ENCODE results near the gene HSBP1L1.
"Not testable (repeated sequence)": the region's sequence is repeated elsewhere in the genome, so short reads cannot be mapped to it uniquely, and the experiment has no call there.

The HSBP1L1 gene

GRCh38 chr18:79960161-79960801 is 4.2 kb upstream of the HSBP1L1 start:
- not testable (repeated sequence) for DNase-seq (ENCODE audit: insufficient read length, low spot score); FAIRE-seq

- DNase-seq (ENCODE audit: insufficient read length, low spot score) (no peak), FAIRE-seq (no peak)
These were observed 3.4 kb upstream of the HSBP1L1 start for GRCh38 chr18:79960921-79961526.

- FAIRE-seq (no peak), DNase-seq (ENCODE audit: insufficient read length, low spot score) (no peak)
These were observed 2.7 kb upstream of the HSBP1L1 start for GRCh38 chr18:79961527-79962291.

- FAIRE-seq (no peak), DNase-seq (ENCODE audit: insufficient read length, low spot score) (no peak)
These were observed 2.1 kb upstream of the HSBP1L1 start for GRCh38 chr18:79962311-79962710.

- no peak for DNase-seq (ENCODE audit: insufficient read length, low spot score)
- FAIRE-seq = no peak
These were observed 1.4 kb upstream of the HSBP1L1 start for GRCh38 chr18:79962835-79963657.

GRCh38 chr18:79963658-79964329 is 649 bp upstream of the HSBP1L1 start:
- DNase-seq (ENCODE audit: insufficient read length, low spot score) (no peak), FAIRE-seq (no peak)

GRCh38 chr18:79965119-79965902 is 868 bp downstream of the HSBP1L1 start:
- no peak for DNase-seq (ENCODE audit: insufficient read length, low spot score)
- no peak for FAIRE-seq

- FAIRE-seq = no peak
These were observed 6.1 kb downstream of the HSBP1L1 start for GRCh38 chr18:79970419-79971133.

GRCh38 chr18:79971211-79971952 is 6.9 kb downstream of the HSBP1L1 start:
- no peak for FAIRE-seq
- no peak for DNase-seq (ENCODE audit: insufficient read length, low spot score)

More at GRCh38 chr18:79970419-79971133, 6.1 kb downstream of the HSBP1L1 start:
- DNase-seq (ENCODE audit: insufficient read length, low spot score) = no peak

- no peak for DNase-seq (ENCODE audit: insufficient read length, low spot score)
- no peak for FAIRE-seq
These were observed 7.5 kb downstream of the HSBP1L1 start for GRCh38 chr18:79971986-79972385.

GRCh38 chr18:79972720-79973119 is 8.3 kb downstream of the HSBP1L1 start:
- FAIRE-seq (no peak), DNase-seq (ENCODE audit: insufficient read length, low spot score) (no peak)

- DNase-seq (ENCODE audit: insufficient read length, low spot score) (no peak), FAIRE-seq (no peak)
These were observed 9.1 kb downstream of the HSBP1L1 start for GRCh38 chr18:79973517-79973916.

- DNase-seq (ENCODE audit: insufficient read length, low spot score) (no peak), FAIRE-seq (no peak)
These were observed 9.7 kb downstream of the HSBP1L1 start for GRCh38 chr18:79974025-79974654.

GRCh38 chr18:79975043-79975442 is 10.6 kb downstream of the HSBP1L1 start:
- DNase-seq (ENCODE audit: insufficient read length, low spot score) (no peak), FAIRE-seq (no peak)

- no peak for FAIRE-seq
- DNase-seq (ENCODE audit: insufficient read length, low spot score) = no peak
These were observed 11.7 kb downstream of the HSBP1L1 start for GRCh38 chr18:79975985-79976680.

GRCh38 chr18:79979843-79980242 is 15.4 kb downstream of the HSBP1L1 start:
- FAIRE-seq (no peak), DNase-seq (ENCODE audit: insufficient read length, low spot score) (no peak)

- no peak for FAIRE-seq
- no peak for DNase-seq (ENCODE audit: insufficient read length, low spot score)
These were observed 16.1 kb downstream of the HSBP1L1 start for GRCh38 chr18:79980585-79980984.

Measured in HTR-8/SVneo (cell line).